PFSK-1 (cell line): ENCODE measurements around the gene TMEM9.

Source experiments
- FOXP2 ChIP-seq: optimal IDR thresholded peaks from 2 replicates; pipeline ENCODE3; 2011; ENCODE audit warnings: borderline replicate concordance, control low read depth, inconsistent platforms; ENCODE audit not compliant: insufficient read depth; ENCODE audit errors: extremely low read length, extremely low read depth
- POLR2AphosphoS5 ChIP-seq: IDR thresholded peaks from 2 replicates; pipeline ENCODE4 v1.6.1; 2012; ENCODE audit warnings: low read depth, mild to moderate bottlenecking, control low read depth, low read length, moderate library complexity
- SIN3A ChIP-seq: IDR thresholded peaks from 2 replicates; pipeline ENCODE4 v1.6.1; 2012; ENCODE audit warnings: mild to moderate bottlenecking, low read length, moderate library complexity, borderline replicate concordance; ENCODE audit not compliant: insufficient read depth
- TAF1 ChIP-seq: IDR thresholded peaks from 2 replicates; pipeline ENCODE4 v1.6.1; 2012; ENCODE audit warnings: low read length, control low read depth, borderline replicate concordance; ENCODE audit not compliant: insufficient read depth
- TF ChIP-seq, protein P1 (sequence below), 2 experiments: IDR thresholded peaks; 2 replicates each; pipeline versions ENCODE4 v1.6.1 to v1.8.0; 2011 to 2012; ENCODE audit warnings: low read depth in 2 of 2, low read length in 2 of 2, control low read depth in 1 of 2, inconsistent platforms in 1 of 2, mild to moderate bottlenecking in 1 of 2, moderate library complexity in 1 of 2; ENCODE audit not compliant: insufficient read depth in 1 of 2

TMEM9 gene

DNA sequence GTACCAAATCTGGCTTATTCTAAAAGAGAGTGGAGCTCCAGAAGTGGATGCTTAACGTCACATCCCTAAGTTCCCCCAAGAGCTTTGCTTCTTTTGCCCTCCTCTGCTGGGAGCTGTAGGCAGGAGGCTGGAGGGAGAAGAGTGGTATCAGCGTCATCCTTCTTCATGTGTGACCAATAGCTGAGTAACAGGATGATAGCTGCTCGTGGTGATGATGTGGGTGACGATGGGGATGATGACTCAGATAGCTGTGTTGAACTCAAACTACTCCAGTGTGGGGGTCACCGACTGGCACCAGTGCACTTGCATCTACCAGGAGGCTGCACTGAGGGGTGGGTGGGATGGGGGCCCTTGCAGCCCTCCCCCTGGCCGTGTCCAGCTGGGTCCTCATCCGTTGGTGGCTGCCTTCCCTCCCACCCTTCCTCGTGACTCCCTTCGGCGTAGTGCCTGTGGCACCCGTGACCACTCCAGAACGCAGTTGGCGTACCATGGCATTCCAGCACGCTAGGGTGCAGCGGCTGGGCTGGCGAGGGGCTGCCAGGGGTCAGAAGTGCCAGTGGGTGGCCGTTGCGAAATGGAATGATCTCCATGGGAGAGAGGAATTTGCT lies 37.5 kb upstream of the TMEM9 start:
- TF ChIP-seq TAF1 (no peak), FOXP2 (no peak), POLR2AphosphoS5 (no peak), SIN3A (no peak)
- TF ChIP-seq, protein P1, sequence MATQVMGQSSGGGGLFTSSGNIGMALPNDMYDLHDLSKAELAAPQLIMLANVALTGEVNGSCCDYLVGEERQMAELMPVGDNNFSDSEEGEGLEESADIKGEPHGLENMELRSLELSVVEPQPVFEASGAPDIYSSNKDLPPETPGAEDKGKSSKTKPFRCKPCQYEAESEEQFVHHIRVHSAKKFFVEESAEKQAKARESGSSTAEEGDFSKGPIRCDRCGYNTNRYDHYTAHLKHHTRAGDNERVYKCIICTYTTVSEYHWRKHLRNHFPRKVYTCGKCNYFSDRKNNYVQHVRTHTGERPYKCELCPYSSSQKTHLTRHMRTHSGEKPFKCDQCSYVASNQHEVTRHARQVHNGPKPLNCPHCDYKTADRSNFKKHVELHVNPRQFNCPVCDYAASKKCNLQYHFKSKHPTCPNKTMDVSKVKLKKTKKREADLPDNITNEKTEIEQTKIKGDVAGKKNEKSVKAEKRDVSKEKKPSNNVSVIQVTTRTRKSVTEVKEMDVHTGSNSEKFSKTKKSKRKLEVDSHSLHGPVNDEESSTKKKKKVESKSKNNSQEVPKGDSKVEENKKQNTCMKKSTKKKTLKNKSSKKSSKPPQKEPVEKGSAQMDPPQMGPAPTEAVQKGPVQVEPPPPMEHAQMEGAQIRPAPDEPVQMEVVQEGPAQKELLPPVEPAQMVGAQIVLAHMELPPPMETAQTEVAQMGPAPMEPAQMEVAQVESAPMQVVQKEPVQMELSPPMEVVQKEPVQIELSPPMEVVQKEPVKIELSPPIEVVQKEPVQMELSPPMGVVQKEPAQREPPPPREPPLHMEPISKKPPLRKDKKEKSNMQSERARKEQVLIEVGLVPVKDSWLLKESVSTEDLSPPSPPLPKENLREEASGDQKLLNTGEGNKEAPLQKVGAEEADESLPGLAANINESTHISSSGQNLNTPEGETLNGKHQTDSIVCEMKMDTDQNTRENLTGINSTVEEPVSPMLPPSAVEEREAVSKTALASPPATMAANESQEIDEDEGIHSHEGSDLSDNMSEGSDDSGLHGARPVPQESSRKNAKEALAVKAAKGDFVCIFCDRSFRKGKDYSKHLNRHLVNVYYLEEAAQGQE (IDR thresholded peaks at IDR 0.05; ENCODE audit: insufficient read depth in 1 of 2, low read depth in 2 of 2, low read length in 2 of 2), result no peak

DNA sequence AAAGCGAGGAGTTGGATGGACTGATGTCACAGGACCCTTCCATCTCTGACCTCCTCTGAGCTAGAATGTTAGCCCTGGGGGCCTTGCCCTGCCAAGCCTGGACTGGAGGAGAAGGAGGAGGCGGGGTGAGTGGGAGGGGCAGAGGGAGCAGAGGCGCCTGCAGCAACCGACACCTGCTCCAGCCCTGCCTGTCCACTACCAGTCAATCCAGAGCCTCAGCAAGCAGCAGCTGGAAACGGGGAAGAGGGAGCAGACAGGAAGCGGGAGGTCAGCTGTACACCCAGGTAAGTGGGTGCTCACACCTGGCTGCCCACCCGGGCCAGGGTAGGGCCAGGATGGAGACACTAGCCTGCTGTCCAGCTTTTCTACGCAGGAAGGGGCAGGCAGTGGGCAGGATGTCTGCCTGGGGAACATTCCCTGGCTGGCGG lies 36.4 kb upstream of the TMEM9 start, which contains the start of gene IGFN1:
Gene IGFN1, plus strand, starts transcription at position 201 of the 428 bp plus-strand sequence. CDS start 2,470 bp downstream, outside the sequence.
- TF ChIP-seq SIN3A (no peak), POLR2AphosphoS5 (no peak), FOXP2 (no peak), TAF1 (no peak)
- TF ChIP-seq, protein P1 (IDR thresholded peaks at IDR 0.05; ENCODE audit: insufficient read depth in 1 of 2, low read depth in 2 of 2, low read length in 2 of 2), result no peak

DNA sequence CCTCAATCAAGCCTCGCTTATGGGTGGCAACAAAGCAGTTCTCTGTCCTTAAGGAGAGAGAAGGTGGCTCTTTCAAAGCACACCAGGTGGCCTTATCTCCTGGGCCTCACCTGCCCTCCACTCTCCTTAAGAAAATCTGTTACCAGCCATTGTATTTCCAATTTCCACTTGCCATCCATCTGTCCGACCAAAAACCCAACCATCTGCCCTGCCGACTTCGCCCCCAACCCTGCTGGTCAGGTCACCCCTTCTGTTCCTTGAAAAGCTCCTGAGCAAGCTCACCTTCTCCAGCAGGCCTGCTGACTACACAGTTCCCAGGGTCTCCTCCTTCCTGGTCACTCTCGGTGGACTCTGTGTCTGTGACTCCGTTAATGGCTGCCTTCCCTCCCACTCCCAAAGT lies 35.7 kb upstream of the TMEM9 start:
- TF ChIP-seq, protein P1 (IDR thresholded peaks at IDR 0.05; ENCODE audit: insufficient read depth in 1 of 2, low read depth in 2 of 2, low read length in 2 of 2), result no peak
- no peak for TF ChIP-seq TAF1
- TF ChIP-seq POLR2AphosphoS5, result no peak
- TF ChIP-seq FOXP2, result no peak
- no peak for TF ChIP-seq SIN3A

DNA sequence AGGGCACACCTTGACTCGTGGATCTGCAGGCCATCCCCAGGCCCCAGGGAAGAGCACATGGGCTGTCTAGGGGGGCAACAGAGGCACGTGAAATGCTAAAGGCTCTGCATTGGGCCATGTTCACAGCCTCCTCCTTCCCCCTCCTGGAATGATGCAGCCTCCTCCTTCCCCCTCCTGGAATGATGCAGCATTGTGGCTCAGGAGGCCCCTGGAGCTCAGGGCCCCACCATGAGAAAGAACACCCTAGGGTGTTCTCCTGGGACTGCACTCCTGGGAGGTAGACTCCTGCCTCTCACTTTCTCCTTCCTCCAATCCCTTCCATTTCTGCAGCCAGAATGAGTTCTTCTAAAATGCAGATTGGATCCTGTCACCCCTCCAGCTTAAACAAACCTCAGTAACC lies 34.8 kb upstream of the TMEM9 start:
- TF ChIP-seq POLR2AphosphoS5 (no peak), FOXP2 (no peak), TAF1 (no peak), SIN3A (no peak)
- TF ChIP-seq, protein P1 (IDR thresholded peaks at IDR 0.05; ENCODE audit: insufficient read depth in 1 of 2, low read depth in 2 of 2, low read length in 2 of 2), result no peak

DNA sequence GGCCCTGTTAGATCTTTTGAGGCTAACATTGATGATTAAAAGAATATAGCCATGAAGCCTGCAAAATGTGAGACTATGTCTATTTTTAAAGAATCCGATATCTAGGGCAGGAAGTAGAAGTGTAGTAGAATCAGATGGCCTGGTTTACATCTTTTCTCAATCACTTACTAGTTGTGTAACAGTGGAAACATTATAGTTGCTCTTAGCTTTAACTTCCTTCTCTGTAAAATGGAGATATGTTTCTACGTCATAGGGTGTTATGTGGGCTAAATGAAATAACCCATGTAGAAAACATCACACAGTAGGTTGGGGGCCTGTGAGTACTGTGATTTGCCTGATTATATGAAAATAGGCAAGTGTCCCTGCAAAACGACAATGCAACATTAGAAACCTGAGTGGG lies 31.9 kb upstream of the TMEM9 start:
- TF ChIP-seq, protein P1 (IDR thresholded peaks at IDR 0.05; ENCODE audit: insufficient read depth in 1 of 2, low read depth in 2 of 2, low read length in 2 of 2), result no peak
- no peak for TF ChIP-seq POLR2AphosphoS5
- no peak for TF ChIP-seq SIN3A
- TF ChIP-seq TAF1, result no peak
